ENCODE results near the gene PTPN9. TPM values are rescaled to one million over a fixed set of nuclear protein-coding genes. Genes with fewer than 3 reads are reported as not detected.
A peak's percentile ranks its signal among the peaks of the same experiment; 100 is the strongest.

PTPN9 gene
- total and polyA plus RNA-seq, 10 of the 15 experiments (the other 5 are each of a cell fraction or from before 2014, with no cell fraction given), result 7.8 to 29.1 (median 18.5) TPM

DNA sequence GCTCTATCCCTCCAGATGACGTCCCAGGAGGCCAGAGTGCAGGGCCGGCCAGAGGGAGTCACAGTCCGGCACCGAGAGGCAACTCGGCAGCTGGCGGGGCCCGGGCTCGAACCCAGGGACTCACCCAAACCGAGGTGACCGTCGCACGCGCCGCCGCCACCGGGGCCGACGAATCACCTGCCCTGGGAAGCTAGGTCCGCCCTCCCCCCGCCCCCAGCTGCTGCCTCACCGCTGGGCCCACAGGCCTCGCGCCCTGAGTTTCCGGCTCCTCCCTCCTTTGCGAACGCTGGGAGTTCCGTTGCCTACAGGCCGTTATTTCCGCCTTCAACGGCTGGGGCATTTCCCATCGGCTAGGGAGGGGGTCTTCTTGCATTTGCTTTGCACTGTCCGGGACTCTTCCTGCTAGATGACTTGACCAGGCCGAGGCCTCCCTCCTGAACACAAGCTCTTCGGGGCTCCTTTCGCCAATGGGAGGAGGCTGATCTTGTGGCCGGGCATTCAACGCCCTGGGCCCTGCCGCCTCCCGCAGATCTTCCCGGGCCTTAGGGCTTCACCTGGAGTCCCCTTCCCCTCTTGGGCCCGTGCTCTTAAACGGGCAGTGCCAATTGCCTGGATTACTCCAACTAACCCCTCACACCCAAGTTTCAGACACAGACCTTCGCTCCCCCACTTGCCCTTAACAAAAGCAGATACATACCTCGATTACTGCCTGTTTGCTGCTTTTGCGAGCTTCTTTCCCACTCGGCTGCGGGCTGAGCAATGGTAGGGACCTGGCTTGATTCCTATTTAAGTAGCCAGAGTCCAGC lies 46.6 kb upstream of the PTPN9 start, which contains the start of gene SNUPN:
Gene SNUPN, minus strand, starts transcription at position 184 of the 806 bp plus-strand sequence. CDS start 4,674 bp downstream, outside the sequence.
- FAIRE-seq (peak; percentile 87), DNase-seq (ENCODE audit: low read depth, low spot score) (peak; percentile 87), ATAC-seq (peak; percentile 91)
- SMC1A ChIA-PET (ENCODE audit: uncharacterized antibody, unreplicated experiment), result interaction anchor here (0.8 to 2.3 kb wide), 8 partner anchors 11 to 257 kb away, joined by 3 to 21 read pairs (median 6); partner anchors contain the start of genes IMP3, MAN2C1 and SIN3A
- H3K27ac ChIP-seq (ENCODE audit: control insufficient read depth, insufficient read depth), result peak within 1 kb of the TSS; percentile 98
- H3K27me3 ChIP-seq (replicated peaks in 1 of 2; ENCODE audit: control insufficient read depth in 2 of 2, insufficient read depth in 2 of 2, low read length in 1 of 2), result no peaks in the 10 kb centered on the region
- peaks cover 8% of the 10 kb centered on the region for H3K79me2 ChIP-seq (ENCODE audit: control insufficient read depth, insufficient read depth, low read length)
- no peaks in the 10 kb centered on the region for H3K36me3 ChIP-seq (ENCODE audit: control insufficient read depth in 2 of 2, insufficient read depth in 2 of 2, low read length in 1 of 2)
- intact Hi-C loops (cut with micrococcal nuclease; ENCODE audit: unreplicated experiment) (loop anchor here (1.0 to 5.0 kb wide), 3 partner anchors 15 to 175 kb away; partner anchors contain the start of genes IMP3, PTPN9 and SIN3A), in situ Hi-C loops (cut with MboI) (no loop called here)
- peaks cover 6% of the 10 kb centered on the region for H3K4me1 ChIP-seq (ENCODE audit: control insufficient read depth, insufficient read depth, low read length)
- H2AFZ ChIP-seq (ENCODE audit: control insufficient read depth, low read depth, low read length), result peak within 1 kb of the TSS; percentile 91
- RAD21 ChIA-PET (ENCODE audit: unreplicated experiment), result interaction anchor here (0.6 to 2.5 kb wide), 21 partner anchors 9 to 278 kb away, joined by 3 to 31 read pairs (median 4); partner anchors contain the start of genes FBXO22, IMP3, MAN2C1 and PTPN9
- TSS peak; percentile 97 for BruUV-seq (replicated peaks)
- H3K9ac ChIP-seq (ENCODE audit: control insufficient read depth, insufficient read depth, low read length), result peak within 1 kb of the TSS; percentile 99
- H3K4me2 ChIP-seq (ENCODE audit: control insufficient read depth, insufficient read depth), result peak within 1 kb of the TSS; percentile 96
- 4% methylated on average over 47 of the region's 47 CpGs for WGBS (ENCODE audit: insufficient coverage, insufficient replicate concordance, low lambda C conversion rate, missing lambda C conversion rate)
- H4K20me1 ChIP-seq (ENCODE audit: control insufficient read depth, insufficient read depth), result no peaks in the 10 kb centered on the region
- CTCF ChIA-PET, result interaction anchor here (0.5 to 5.0 kb wide), 14 partner anchors 11 to 1186 kb away, joined by 3 to 39 read pairs (median 3); partner anchors contain the start of genes IMP3, MAN2C1, PTPN9 and SNX33
- H3K9me3 ChIP-seq (replicated peaks; ENCODE audit: control insufficient read depth, insufficient read depth, low read length), result no peaks in the 10 kb centered on the region
- POLR2A ChIA-PET, result interaction anchor here (0.6 to 3.1 kb wide), 11 partner anchors 11 to 258 kb away, joined by 3 to 40 read pairs (median 9); partner anchors contain the start of genes IMP3, MAN2C1, PTPN9 and SNX33
- H3K4me3 ChIP-seq, result peak within 1 kb of the TSS; percentile 81
- TF ChIP-seq, protein P1, sequence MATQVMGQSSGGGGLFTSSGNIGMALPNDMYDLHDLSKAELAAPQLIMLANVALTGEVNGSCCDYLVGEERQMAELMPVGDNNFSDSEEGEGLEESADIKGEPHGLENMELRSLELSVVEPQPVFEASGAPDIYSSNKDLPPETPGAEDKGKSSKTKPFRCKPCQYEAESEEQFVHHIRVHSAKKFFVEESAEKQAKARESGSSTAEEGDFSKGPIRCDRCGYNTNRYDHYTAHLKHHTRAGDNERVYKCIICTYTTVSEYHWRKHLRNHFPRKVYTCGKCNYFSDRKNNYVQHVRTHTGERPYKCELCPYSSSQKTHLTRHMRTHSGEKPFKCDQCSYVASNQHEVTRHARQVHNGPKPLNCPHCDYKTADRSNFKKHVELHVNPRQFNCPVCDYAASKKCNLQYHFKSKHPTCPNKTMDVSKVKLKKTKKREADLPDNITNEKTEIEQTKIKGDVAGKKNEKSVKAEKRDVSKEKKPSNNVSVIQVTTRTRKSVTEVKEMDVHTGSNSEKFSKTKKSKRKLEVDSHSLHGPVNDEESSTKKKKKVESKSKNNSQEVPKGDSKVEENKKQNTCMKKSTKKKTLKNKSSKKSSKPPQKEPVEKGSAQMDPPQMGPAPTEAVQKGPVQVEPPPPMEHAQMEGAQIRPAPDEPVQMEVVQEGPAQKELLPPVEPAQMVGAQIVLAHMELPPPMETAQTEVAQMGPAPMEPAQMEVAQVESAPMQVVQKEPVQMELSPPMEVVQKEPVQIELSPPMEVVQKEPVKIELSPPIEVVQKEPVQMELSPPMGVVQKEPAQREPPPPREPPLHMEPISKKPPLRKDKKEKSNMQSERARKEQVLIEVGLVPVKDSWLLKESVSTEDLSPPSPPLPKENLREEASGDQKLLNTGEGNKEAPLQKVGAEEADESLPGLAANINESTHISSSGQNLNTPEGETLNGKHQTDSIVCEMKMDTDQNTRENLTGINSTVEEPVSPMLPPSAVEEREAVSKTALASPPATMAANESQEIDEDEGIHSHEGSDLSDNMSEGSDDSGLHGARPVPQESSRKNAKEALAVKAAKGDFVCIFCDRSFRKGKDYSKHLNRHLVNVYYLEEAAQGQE (IDR thresholded peaks at IDR 0.05; ENCODE audit: low read depth, low read length), result 0 out of 2 replicates have a peak, but pooled peaks have one; percentile 11
- TF ChIP-seq MYC (IDR thresholded peaks at IDR 0.05; ENCODE audit: insufficient read depth, insufficient read length, insufficient replicate concordance, low read length, severe bottlenecking) (peak; percentile 83), RUNX3 (IDR thresholded peaks at IDR 0.05; ENCODE audit: low read length) (peak; percentile 45; the same call in 1 of the 2 replicates), CREB1 (IDR thresholded peaks at IDR 0.05; ENCODE audit: low read depth) (peak; percentile 43), RAD51 (IDR thresholded peaks at IDR 0.05) (no peak), HDGF (IDR thresholded peaks at IDR 0.05) (peak; percentile 97), EP300 (IDR thresholded peaks at IDR 0.05; ENCODE audit: borderline replicate concordance in 1 of 2, control insufficient read depth in 1 of 2, low read depth in 2 of 2, low read length in 2 of 2) (0 out of 4 replicates have a peak, but pooled peaks of 1 of the 2 experiments have one; percentile 37), TAF1 (IDR thresholded peaks at IDR 0.05; ENCODE audit: borderline replicate concordance, low read depth, low read length) (peak; percentile 16; the same call in 1 of the 2 replicates), CREM (IDR thresholded peaks at IDR 0.05; ENCODE audit: low read depth) (peak; percentile 50; the same call in 1 of the 2 replicates), NKRF (conservative IDR thresholded peaks at IDR 0.05) (peak; percentile 44; the same call in 1 of the 2 replicates), PML (IDR thresholded peaks at IDR 0.05; ENCODE audit: low read length) (peak; percentile 50), MEF2A (IDR thresholded peaks at IDR 0.05; ENCODE audit: insufficient read depth, low read depth, low read length) (no peak), ZSCAN29 (IDR thresholded peaks at IDR 0.05) (no peak), TARDBP (IDR thresholded peaks at IDR 0.05; ENCODE audit: borderline replicate concordance) (0 out of 2 replicates have a peak, but pooled peaks have one; percentile 69)
- TF ChIP-seq, protein P2, sequence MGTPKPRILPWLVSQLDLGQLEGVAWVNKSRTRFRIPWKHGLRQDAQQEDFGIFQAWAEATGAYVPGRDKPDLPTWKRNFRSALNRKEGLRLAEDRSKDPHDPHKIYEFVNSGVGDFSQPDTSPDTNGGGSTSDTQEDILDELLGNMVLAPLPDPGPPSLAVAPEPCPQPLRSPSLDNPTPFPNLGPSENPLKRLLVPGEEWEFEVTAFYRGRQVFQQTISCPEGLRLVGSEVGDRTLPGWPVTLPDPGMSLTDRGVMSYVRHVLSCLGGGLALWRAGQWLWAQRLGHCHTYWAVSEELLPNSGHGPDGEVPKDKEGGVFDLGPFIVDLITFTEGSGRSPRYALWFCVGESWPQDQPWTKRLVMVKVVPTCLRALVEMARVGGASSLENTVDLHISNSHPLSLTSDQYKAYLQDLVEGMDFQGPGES (IDR thresholded peaks at IDR 0.05), result no peak
